ENCODE measurements around the gene MRPL30.

DNA sequence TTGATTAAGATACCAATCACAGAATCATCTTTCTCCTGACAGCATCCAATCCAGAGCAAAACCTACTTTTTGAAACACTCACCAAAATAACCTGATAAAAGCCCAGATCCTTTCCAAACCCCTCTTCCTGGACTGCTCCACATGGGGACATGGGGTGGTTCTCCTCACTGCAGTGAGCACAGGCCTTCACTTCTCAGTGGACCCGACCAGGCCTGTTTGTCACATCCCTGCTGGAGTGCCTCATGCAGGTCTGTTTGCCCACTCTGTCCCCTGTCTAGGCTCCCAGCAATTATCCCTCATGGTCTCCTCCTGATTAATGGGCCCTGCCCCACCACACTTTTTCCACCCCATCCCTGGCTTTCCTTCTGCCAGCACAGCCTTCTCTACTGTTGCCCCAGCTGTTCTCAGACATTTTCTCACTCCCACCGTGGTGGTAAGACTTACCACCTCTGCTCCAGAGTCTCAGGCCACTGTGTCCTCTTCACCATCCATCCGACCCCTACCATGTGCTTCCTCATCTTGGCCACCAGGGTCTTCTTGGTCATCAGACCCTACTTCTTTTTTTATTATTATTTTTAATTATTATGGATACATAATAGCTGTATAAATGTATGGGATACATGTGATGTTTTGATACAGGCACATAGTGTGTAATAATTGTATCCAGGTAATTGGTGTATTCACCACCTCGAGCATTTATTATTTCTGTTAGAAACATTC lies 21.1 kb downstream of the MRPL30 start:
- TF ChIP-seq, protein P1, sequence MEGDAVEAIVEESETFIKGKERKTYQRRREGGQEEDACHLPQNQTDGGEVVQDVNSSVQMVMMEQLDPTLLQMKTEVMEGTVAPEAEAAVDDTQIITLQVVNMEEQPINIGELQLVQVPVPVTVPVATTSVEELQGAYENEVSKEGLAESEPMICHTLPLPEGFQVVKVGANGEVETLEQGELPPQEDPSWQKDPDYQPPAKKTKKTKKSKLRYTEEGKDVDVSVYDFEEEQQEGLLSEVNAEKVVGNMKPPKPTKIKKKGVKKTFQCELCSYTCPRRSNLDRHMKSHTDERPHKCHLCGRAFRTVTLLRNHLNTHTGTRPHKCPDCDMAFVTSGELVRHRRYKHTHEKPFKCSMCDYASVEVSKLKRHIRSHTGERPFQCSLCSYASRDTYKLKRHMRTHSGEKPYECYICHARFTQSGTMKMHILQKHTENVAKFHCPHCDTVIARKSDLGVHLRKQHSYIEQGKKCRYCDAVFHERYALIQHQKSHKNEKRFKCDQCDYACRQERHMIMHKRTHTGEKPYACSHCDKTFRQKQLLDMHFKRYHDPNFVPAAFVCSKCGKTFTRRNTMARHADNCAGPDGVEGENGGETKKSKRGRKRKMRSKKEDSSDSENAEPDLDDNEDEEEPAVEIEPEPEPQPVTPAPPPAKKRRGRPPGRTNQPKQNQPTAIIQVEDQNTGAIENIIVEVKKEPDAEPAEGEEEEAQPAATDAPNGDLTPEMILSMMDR (IDR thresholded peaks at IDR 0.05), result no peak
- no peak for TF ChIP-seq POLR2AphosphoS5 (IDR thresholded peaks at IDR 0.05; ENCODE audit: low read depth, low read length)
- TF ChIP-seq, protein P2, sequence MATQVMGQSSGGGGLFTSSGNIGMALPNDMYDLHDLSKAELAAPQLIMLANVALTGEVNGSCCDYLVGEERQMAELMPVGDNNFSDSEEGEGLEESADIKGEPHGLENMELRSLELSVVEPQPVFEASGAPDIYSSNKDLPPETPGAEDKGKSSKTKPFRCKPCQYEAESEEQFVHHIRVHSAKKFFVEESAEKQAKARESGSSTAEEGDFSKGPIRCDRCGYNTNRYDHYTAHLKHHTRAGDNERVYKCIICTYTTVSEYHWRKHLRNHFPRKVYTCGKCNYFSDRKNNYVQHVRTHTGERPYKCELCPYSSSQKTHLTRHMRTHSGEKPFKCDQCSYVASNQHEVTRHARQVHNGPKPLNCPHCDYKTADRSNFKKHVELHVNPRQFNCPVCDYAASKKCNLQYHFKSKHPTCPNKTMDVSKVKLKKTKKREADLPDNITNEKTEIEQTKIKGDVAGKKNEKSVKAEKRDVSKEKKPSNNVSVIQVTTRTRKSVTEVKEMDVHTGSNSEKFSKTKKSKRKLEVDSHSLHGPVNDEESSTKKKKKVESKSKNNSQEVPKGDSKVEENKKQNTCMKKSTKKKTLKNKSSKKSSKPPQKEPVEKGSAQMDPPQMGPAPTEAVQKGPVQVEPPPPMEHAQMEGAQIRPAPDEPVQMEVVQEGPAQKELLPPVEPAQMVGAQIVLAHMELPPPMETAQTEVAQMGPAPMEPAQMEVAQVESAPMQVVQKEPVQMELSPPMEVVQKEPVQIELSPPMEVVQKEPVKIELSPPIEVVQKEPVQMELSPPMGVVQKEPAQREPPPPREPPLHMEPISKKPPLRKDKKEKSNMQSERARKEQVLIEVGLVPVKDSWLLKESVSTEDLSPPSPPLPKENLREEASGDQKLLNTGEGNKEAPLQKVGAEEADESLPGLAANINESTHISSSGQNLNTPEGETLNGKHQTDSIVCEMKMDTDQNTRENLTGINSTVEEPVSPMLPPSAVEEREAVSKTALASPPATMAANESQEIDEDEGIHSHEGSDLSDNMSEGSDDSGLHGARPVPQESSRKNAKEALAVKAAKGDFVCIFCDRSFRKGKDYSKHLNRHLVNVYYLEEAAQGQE (IDR thresholded peaks at IDR 0.05; ENCODE audit: insufficient read depth in 1 of 2, low read depth in 2 of 2, low read length in 1 of 2), result no peak
- TF ChIP-seq TCF7L2 (IDR thresholded peaks at IDR 0.05; ENCODE audit: low read depth, low read length), result no peak
- no peak for TF ChIP-seq SIN3A (IDR thresholded peaks at IDR 0.05; ENCODE audit: borderline replicate concordance, insufficient read depth, low read depth, low read length)
